ENCODE data around the gene HDAC10. TPM values are rescaled to one million over a fixed set of nuclear protein-coding genes. Genes with fewer than 3 reads are reported as not detected.

Gene HDAC10
- total and polyA plus RNA-seq, 7 donors = 4.3 to 19.4 (median 13.5) TPM

DNA sequence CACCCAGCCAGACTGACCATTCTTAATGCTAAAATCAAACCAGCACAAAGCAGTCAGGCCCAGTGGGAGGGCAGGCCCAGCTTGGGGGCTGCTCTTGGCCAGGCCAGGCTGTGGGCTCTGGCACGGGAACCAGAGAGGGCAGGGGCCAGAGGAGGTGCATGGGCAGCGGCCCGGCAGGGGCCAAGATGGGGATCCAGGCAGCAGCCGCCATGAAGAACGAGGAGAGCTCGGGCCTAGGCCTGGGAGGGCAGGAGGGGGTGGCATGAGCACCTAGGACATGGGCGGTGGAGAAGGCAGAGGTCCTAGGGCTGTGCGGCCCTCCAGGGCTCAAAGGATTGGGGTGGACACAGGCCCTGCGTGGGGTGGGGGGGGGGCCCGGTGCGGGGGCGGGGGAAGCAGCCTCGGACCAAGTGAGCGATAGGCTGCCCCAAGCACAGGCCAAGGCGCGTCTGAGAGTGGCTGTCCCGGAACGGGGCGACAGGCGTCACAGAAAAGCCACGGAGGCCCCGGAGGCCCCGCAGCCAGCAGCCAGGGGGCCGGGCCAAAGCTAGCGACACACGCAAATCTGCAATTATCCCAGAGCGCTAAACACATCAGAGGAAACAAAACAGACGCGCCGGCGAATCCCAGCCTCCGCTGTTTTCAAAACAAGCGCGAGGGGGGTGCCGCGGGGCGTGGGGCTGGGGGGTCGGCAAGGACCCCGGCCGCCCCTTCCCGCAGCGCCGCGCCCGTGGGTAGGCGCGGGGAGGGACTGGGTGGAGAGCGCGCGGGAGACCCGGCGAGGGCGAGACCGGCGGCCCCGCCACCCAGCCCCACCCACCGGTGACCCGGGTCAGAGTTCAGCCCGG lies 48.1 kb upstream of the HDAC10 start:
- Histone ChIP-seq H3K9me3 (no peaks in the 10 kb centered on the region), H3K4me3 (peak overlapping the region; percentile 39), H3K36me3 (ENCODE audit: insufficient read depth in 1 of 2, low read depth in 1 of 2) (no peaks in the 10 kb centered on the region), H3K27ac (no peak overlapping the region), H3K4me1 (peaks cover 29% of the 10 kb centered on the region), H3K27me3 (ENCODE audit: insufficient read depth in 3 of 3, low read length in 2 of 3) (peaks cover 0 to 5% (median 0%) of the 10 kb centered on the region in 3 donors)
- 49 to 62% (median 57%) methylated on average over 29 to 59 of the region's 59 CpGs for WGBS, 3 donors
- intact Hi-C loops (cut with DNase I) = no loop called here
- ATAC-seq (no peak), DNase-seq (no peak)
- TF ChIP-seq CTCF (IDR thresholded peaks at IDR 0.05) = no peak

DNA sequence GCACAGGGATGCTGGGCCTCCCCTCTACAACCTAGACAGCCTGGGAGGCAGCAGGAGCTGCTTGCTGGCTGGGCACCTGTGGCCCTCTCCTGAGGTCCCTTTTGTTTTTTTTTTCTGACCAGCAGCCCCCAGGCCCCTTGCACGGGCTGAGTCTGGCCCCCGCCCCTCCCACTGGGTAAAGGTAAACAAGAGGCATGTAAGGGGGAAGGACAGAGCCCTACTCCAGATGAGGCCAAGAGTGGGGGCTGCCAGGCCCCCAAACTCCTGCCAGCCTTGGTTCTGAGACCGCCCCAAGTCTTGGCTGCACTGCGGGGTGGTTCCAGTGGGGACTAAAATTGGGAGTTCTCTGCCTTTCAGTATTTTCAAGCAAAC lies 47.2 kb upstream of the HDAC10 start:
- 73 to 92% (median 87%) methylated on average over 3 to 4 of the region's 4 CpGs for WGBS, 3 donors
- DNase-seq (no peak), ATAC-seq (no peak)
- Histone ChIP-seq H3K27me3 (ENCODE audit: insufficient read depth in 3 of 3, low read length in 2 of 3) (peaks cover 0 to 5% (median 0%) of the 10 kb centered on the region in 3 donors), H3K27ac (no peak overlapping the region), H3K4me1 (peaks cover 27% of the 10 kb centered on the region), H3K4me3 (no peak overlapping the region), H3K36me3 (ENCODE audit: insufficient read depth in 1 of 2, low read depth in 1 of 2) (no peaks in the 10 kb centered on the region), H3K9me3 (no peaks in the 10 kb centered on the region)
- no peak for TF ChIP-seq CTCF (IDR thresholded peaks at IDR 0.05)
- intact Hi-C loops (cut with DNase I) = no loop called here

GRCh38 chr22:50297510-50298265 lies 46.6 kb upstream of the HDAC10 start:
- no peak for ATAC-seq
- whole genome bisulfite sequencing, 3 donors = 85 to 94% (median 87%) methylated on average over 18 to 20 of the region's 20 CpGs
- H3K27ac ChIP-seq = no peak overlapping the region
- TF ChIP-seq CTCF (IDR thresholded peaks at IDR 0.05) = no peak
- peaks cover 24% of the 10 kb centered on the region for H3K4me1 ChIP-seq
- peaks cover 0 to 5% (median 0%) of the 10 kb centered on the region in 3 donors for H3K27me3 ChIP-seq (ENCODE audit: insufficient read depth in 3 of 3, low read length in 2 of 3)
- intact Hi-C loops (cut with DNase I) = no loop called here
- H3K4me3 ChIP-seq = no peak overlapping the region
- H3K36me3 ChIP-seq (ENCODE audit: insufficient read depth in 1 of 2, low read depth in 1 of 2) = no peaks in the 10 kb centered on the region
- DNase-seq = no peak
- no peaks in the 10 kb centered on the region for H3K9me3 ChIP-seq

DNA sequence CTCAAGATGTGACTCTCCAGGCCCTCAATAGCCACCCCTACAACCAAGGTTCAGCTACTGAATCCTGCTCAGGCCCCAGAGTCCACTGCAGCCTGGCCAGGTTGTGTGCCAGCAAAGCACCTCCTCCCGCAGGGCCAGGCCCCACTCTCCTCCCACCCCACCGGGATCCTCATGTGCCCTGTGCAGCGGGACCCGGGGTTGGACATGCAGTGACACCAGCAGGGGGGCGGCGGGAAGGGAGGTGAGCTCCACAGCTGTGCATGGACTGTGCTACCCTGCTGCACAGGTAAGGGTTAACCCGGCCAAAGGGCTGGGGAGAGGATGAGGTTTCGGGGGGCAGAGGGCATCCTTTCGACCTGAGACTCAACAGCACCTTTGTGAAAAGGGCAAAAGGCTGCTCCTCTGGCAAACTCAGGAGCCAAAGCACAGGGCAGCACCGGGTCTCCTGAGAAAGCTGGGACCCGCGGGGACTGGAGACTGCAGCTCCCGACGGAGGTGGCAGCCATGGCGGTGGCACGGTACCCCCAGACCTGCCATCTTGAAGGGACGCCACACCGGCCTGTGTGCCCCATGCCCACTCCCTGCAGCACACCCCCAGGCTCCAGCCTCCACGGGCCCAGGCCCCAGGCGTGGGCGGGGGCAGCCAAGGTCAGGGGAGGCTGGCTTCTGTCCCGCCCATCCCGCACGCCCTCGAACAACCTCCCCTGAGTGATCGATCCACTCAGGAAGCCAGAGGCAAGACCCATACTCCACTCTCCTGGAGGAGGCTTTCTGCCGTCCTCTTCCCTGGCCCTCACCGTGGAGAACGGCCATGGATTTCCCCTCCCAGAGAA lies 45.8 kb upstream of the HDAC10 start:
- Histone ChIP-seq H3K36me3 (ENCODE audit: insufficient read depth in 1 of 2, low read depth in 1 of 2) (no peaks in the 10 kb centered on the region), H3K9me3 (no peaks in the 10 kb centered on the region), H3K27ac (no peak overlapping the region), H3K4me1 (peaks cover 15% of the 10 kb centered on the region), H3K27me3 (ENCODE audit: insufficient read depth in 3 of 3, low read length in 2 of 3) (peaks cover 0 to 5% (median 0%) of the 10 kb centered on the region in 3 donors), H3K4me3 (no peak overlapping the region)
- ATAC-seq (no peak), DNase-seq (no peak)
- intact Hi-C loops (cut with DNase I) = no loop called here
- WGBS, 3 donors = 55 to 75% (median 62%) methylated on average over 23 to 29 of the region's 29 CpGs
- no peak for TF ChIP-seq CTCF (IDR thresholded peaks at IDR 0.05)

Data from psoas muscle (tissue), 8 donors.